Measurements from ENCODE around the gene CARD19.
"Not testable (repeated sequence)": the region's sequence is repeated elsewhere in the genome, so short reads cannot be mapped to it uniquely, and the experiment has no call there.

The CARD19 gene

GRCh38 chr9:93099551-93100275, 3.7 kb downstream of the CARD19 start:
- DNase-seq (ENCODE audit: low read depth, low spot score) = no peak

GRCh38 chr9:93100276-93100636, 4.2 kb downstream of the CARD19 start:
- DNase-seq (ENCODE audit: low read depth, low spot score) = no peak

GRCh38 chr9:93101086-93101485, 5.1 kb downstream of the CARD19 start:
- DNase-seq (ENCODE audit: low read depth, low spot score) = not testable (repeated sequence)

- no peak for DNase-seq (ENCODE audit: low read depth, low spot score)
These were observed 9.6 kb downstream of the CARD19 start for GRCh38 chr9:93105620-93106019.

GRCh38 chr9:93107151-93107824, 11.3 kb downstream of the CARD19 start:
- no peak for DNase-seq (ENCODE audit: low read depth, low spot score)

GRCh38 chr9:93107825-93108161, 11.8 kb downstream of the CARD19 start:
- no peak for DNase-seq (ENCODE audit: low read depth, low spot score)

- DNase-seq (ENCODE audit: low read depth, low spot score) = no peak
These were observed 12.4 kb downstream of the CARD19 start for GRCh38 chr9:93108291-93109041.

GRCh38 chr9:93110311-93110855, 14.4 kb downstream of the CARD19 start:
- DNase-seq (ENCODE audit: low read depth, low spot score) = no peak

- DNase-seq (ENCODE audit: low read depth, low spot score) = no peak
These were observed 15.0 kb downstream of the CARD19 start for GRCh38 chr9:93111001-93111370.

- DNase-seq (ENCODE audit: low read depth, low spot score) = no peak
These were observed 15.5 kb downstream of the CARD19 start for GRCh38 chr9:93111371-93112115.

GRCh38 chr9:93112116-93112863, 16.3 kb downstream of the CARD19 start:
- no peak for DNase-seq (ENCODE audit: low read depth, low spot score)

- no peak for DNase-seq (ENCODE audit: low read depth, low spot score)
These were observed 16.9 kb downstream of the CARD19 start for GRCh38 chr9:93112864-93113389.

- DNase-seq (ENCODE audit: low read depth, low spot score) = no peak
These were observed 18.4 kb downstream of the CARD19 start for GRCh38 chr9:93114169-93114983.

GRCh38 chr9:93114984-93115335, 18.9 kb downstream of the CARD19 start:
- DNase-seq (ENCODE audit: low read depth, low spot score) = no peak

GRCh38 chr9:93115486-93116071, 19.6 kb downstream of the CARD19 start:
- no peak for DNase-seq (ENCODE audit: low read depth, low spot score)

GRCh38 chr9:93116072-93116961, 20.3 kb downstream of the CARD19 start:
- no peak for DNase-seq (ENCODE audit: low read depth, low spot score)

- DNase-seq (ENCODE audit: low read depth, low spot score) = not testable (repeated sequence)
These were observed 21.5 kb downstream of the CARD19 start for GRCh38 chr9:93117521-93117920.

Data from brain pericyte (primary cell).